ENCODE results near the gene SLC35G6. TPM values are rescaled to one million over a fixed set of nuclear protein-coding genes. Genes with fewer than 3 reads are reported as not detected.

Gene SLC35G6
- total RNA-seq, 1 experiment from 2014 or later = not detected

DNA sequence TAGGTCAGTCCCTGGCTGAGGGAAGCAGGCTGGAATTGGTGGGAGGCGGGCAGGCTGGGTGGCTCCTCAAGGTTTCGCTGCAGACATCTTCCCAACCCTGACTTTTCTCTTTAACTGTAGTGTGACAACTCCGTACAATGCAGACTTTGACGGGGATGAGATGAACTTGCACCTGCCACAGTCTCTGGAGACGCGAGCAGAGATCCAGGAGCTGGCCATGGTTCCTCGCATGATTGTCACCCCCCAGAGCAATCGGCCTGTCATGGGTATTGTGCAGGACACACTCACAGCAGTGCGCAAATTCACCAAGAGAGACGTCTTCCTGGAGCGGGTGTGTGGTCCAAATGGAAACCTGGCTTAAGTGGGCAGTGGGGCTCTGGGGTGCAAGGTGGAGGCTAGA lies 17.9 kb downstream of the SLC35G6 start:
- no peak for TF ChIP-seq SIN3A (IDR thresholded peaks at IDR 0.05; ENCODE audit: borderline replicate concordance, insufficient read depth, low read depth, low read length)
- no peak for TF ChIP-seq POLR2AphosphoS5 (IDR thresholded peaks at IDR 0.05; ENCODE audit: low read depth, low read length)
- ChIA-PET CTCF (no interaction called here), POLR2A (interaction anchor here (0.6 kb wide), 1 partner anchor 11 kb away, joined by 5 read pairs; no protein-coding TSS in a partner anchor)
- DNase-seq (ENCODE audit: low read depth, low spot score) (no peak), ATAC-seq (no peak)
- H3K9me3 ChIP-seq (ENCODE audit: control insufficient read depth, insufficient read depth, low read depth, low read length) = no peaks in the 10 kb centered on the region
- no peak overlapping the region for H3K4me3 ChIP-seq (ENCODE audit: low read depth in 2 of 2, low read length in 2 of 2)
- in situ Hi-C loops (cut with HindIII; ENCODE audit: low pct_unique_long_range_greater_than_20kb, low sequenced_read_pairs) = no loop called here
- H3K27ac ChIP-seq (ENCODE audit: low read length) = no peak overlapping the region
- H3K27me3 ChIP-seq (ENCODE audit: control insufficient read depth, insufficient read depth, low read length) = no peaks in the 10 kb centered on the region
- no peaks in the 10 kb centered on the region for H3K4me1 ChIP-seq (ENCODE audit: control insufficient read depth, insufficient read depth, low read length)
- no TSS peak for BruUV-seq (replicated peaks)
- intact Hi-C loops (cut with micrococcal nuclease; ENCODE audit: unreplicated experiment) = no loop called here
- peaks cover 43% of the 10 kb centered on the region for H3K36me3 ChIP-seq (ENCODE audit: control insufficient read depth, insufficient read depth, low read length)

- BruUV-seq (replicated peaks) = no TSS peak
- in situ Hi-C loops (cut with HindIII; ENCODE audit: low pct_unique_long_range_greater_than_20kb, low sequenced_read_pairs) (no loop called here), intact Hi-C loops (cut with micrococcal nuclease; ENCODE audit: unreplicated experiment) (no loop called here)
- Histone ChIP-seq H3K4me3 (ENCODE audit: low read depth in 2 of 2, low read length in 2 of 2) (no peak overlapping the region), H3K4me1 (ENCODE audit: control insufficient read depth, insufficient read depth, low read length) (no peaks in the 10 kb centered on the region), H3K36me3 (ENCODE audit: control insufficient read depth, insufficient read depth, low read length) (peaks cover 54% of the 10 kb centered on the region), H3K27ac (ENCODE audit: low read length) (no peak overlapping the region), H3K27me3 (ENCODE audit: control insufficient read depth, insufficient read depth, low read length) (no peaks in the 10 kb centered on the region), H3K9me3 (ENCODE audit: control insufficient read depth, insufficient read depth, low read depth, low read length) (no peaks in the 10 kb centered on the region)
- ChIA-PET CTCF (no interaction called here), POLR2A (no interaction called here)
- no peak for DNase-seq (ENCODE audit: low read depth, low spot score)
- TF ChIP-seq, protein P1, sequence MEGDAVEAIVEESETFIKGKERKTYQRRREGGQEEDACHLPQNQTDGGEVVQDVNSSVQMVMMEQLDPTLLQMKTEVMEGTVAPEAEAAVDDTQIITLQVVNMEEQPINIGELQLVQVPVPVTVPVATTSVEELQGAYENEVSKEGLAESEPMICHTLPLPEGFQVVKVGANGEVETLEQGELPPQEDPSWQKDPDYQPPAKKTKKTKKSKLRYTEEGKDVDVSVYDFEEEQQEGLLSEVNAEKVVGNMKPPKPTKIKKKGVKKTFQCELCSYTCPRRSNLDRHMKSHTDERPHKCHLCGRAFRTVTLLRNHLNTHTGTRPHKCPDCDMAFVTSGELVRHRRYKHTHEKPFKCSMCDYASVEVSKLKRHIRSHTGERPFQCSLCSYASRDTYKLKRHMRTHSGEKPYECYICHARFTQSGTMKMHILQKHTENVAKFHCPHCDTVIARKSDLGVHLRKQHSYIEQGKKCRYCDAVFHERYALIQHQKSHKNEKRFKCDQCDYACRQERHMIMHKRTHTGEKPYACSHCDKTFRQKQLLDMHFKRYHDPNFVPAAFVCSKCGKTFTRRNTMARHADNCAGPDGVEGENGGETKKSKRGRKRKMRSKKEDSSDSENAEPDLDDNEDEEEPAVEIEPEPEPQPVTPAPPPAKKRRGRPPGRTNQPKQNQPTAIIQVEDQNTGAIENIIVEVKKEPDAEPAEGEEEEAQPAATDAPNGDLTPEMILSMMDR (IDR thresholded peaks at IDR 0.05) = no peak
- no peak for TF ChIP-seq TCF7L2 (IDR thresholded peaks at IDR 0.05; ENCODE audit: low read depth, low read length)
- TF ChIP-seq REST (IDR thresholded peaks at IDR 0.05; ENCODE audit: insufficient read depth in 1 of 2, low read depth in 2 of 2, low read length in 1 of 2) = no peak
- ATAC-seq = no peak
These were observed 20.5 kb downstream of the SLC35G6 start for GRCh38 chr17:7501729-7502128.

GRCh38 chr17:7502171-7502847 lies 21.1 kb downstream of the SLC35G6 start:
- H3K27ac ChIP-seq (ENCODE audit: low read length) = no peak overlapping the region
- ATAC-seq (peak; percentile 77), DNase-seq (ENCODE audit: low read depth, low spot score) (no peak)
- no peaks in the 10 kb centered on the region for H3K4me1 ChIP-seq (ENCODE audit: control insufficient read depth, insufficient read depth, low read length)
- BruUV-seq (replicated peaks) = no TSS peak
- POLR2A ChIA-PET = no interaction called here
- CTCF ChIA-PET = interaction anchor here (0.7 kb wide), 1 partner anchor 67 kb away, joined by 3 read pairs; no protein-coding TSS in a partner anchor
- no peaks in the 10 kb centered on the region for H3K27me3 ChIP-seq (ENCODE audit: control insufficient read depth, insufficient read depth, low read length)
- peaks cover 51% of the 10 kb centered on the region for H3K36me3 ChIP-seq (ENCODE audit: control insufficient read depth, insufficient read depth, low read length)
- no peak for TF ChIP-seq SIN3A (IDR thresholded peaks at IDR 0.05; ENCODE audit: borderline replicate concordance, insufficient read depth, low read depth, low read length)
- TF ChIP-seq POLR2AphosphoS5 (IDR thresholded peaks at IDR 0.05; ENCODE audit: low read depth, low read length) = no peak
- TF ChIP-seq REST (IDR thresholded peaks at IDR 0.05; ENCODE audit: insufficient read depth in 1 of 2, low read depth in 2 of 2, low read length in 1 of 2) = no peak
- TF ChIP-seq, protein P1 (IDR thresholded peaks at IDR 0.05) = no peak
- TF ChIP-seq TCF7L2 (IDR thresholded peaks at IDR 0.05; ENCODE audit: low read depth, low read length) = no peak
- no peak overlapping the region for H3K4me3 ChIP-seq (ENCODE audit: low read depth in 2 of 2, low read length in 2 of 2)
- in situ Hi-C loops (cut with HindIII; ENCODE audit: low pct_unique_long_range_greater_than_20kb, low sequenced_read_pairs) (no loop called here), intact Hi-C loops (cut with micrococcal nuclease; ENCODE audit: unreplicated experiment) (no loop called here)
- no peaks in the 10 kb centered on the region for H3K9me3 ChIP-seq (ENCODE audit: control insufficient read depth, insufficient read depth, low read depth, low read length)
